Measurements from ENCODE around the gene ARHGEF9.

DNA sequence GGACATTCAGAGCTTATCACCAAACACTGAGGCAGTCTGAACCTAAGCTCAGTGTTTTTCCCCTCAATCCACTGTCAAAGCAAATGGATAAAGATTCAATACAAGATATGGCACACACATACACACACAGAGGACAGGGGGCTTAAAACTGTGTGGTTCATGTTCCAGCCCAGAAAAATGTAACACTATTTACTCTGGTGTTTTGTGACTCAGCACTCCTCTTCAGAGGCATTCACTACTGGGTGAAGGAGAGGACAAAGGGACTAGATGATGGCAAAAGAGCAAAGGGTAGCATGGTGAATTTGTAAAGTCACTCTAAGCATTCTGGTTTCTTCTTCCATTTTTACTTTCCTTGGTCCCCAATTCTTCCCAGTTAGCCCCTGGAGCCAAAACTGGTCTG is 120.3 kb downstream of the ARHGEF9 start:
- TF ChIP-seq, protein P1, sequence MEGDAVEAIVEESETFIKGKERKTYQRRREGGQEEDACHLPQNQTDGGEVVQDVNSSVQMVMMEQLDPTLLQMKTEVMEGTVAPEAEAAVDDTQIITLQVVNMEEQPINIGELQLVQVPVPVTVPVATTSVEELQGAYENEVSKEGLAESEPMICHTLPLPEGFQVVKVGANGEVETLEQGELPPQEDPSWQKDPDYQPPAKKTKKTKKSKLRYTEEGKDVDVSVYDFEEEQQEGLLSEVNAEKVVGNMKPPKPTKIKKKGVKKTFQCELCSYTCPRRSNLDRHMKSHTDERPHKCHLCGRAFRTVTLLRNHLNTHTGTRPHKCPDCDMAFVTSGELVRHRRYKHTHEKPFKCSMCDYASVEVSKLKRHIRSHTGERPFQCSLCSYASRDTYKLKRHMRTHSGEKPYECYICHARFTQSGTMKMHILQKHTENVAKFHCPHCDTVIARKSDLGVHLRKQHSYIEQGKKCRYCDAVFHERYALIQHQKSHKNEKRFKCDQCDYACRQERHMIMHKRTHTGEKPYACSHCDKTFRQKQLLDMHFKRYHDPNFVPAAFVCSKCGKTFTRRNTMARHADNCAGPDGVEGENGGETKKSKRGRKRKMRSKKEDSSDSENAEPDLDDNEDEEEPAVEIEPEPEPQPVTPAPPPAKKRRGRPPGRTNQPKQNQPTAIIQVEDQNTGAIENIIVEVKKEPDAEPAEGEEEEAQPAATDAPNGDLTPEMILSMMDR (IDR thresholded peaks at IDR 0.05; ENCODE audit: low read depth, low read length), result no peak
- no peak for TF ChIP-seq EZH2phosphoT487 (IDR thresholded peaks at IDR 0.05; ENCODE audit: low read depth)
